ENCODE results near the gene CUZD1.

The CUZD1 gene

GRCh38 chr10:122855745-122856144 is 10.1 kb upstream of the CUZD1 start:
- H3K79me2 ChIP-seq (ENCODE audit: insufficient read depth, low read length): peaks cover 47% of the 10 kb centered on the region
- H3K36me3 ChIP-seq (ENCODE audit: insufficient read depth, low read length): peaks cover 41% of the 10 kb centered on the region
- no peak for DNase-seq
- no peak overlapping the region for H3K9ac ChIP-seq (ENCODE audit: low read depth, low read length)
- TF ChIP-seq CTCF (IDR thresholded peaks at IDR 0.05; ENCODE audit: borderline replicate concordance, extremely low read depth, low read length, poor library complexity, severe bottlenecking): no peak
- no peak for TF ChIP-seq EZH2 (IDR thresholded peaks at IDR 0.05; ENCODE audit: borderline replicate concordance, low read depth, low read length, severe bottlenecking)
- peaks cover 33% of the 10 kb centered on the region for H4K20me1 ChIP-seq (ENCODE audit: insufficient read depth, low read length)
- ATAC-seq (ENCODE audit: insufficient read depth, low read depth): no peak
- H3K4me1 ChIP-seq (ENCODE audit: insufficient read depth, low read length): peaks cover 13% of the 10 kb centered on the region
- no peak overlapping the region for H2AFZ ChIP-seq (ENCODE audit: low read depth, low read length)
- no peaks in the 10 kb centered on the region for H3K27me3 ChIP-seq (ENCODE audit: insufficient read depth, low read length, poor library complexity)
- H3K9me3 ChIP-seq (ENCODE audit: insufficient read depth, low read length, severe bottlenecking): no peaks in the 10 kb centered on the region
- no peak overlapping the region for H3K4me2 ChIP-seq (ENCODE audit: insufficient read depth, low read length)
- H3K4me3 ChIP-seq (ENCODE audit: low read depth in 1 of 2, low read length in 2 of 2): no peak overlapping the region
- no peak overlapping the region for H3K27ac ChIP-seq (ENCODE audit: low read length)

GRCh38 chr10:122854648-122855047 is 9.0 kb upstream of the CUZD1 start:
- H2AFZ ChIP-seq (ENCODE audit: low read depth, low read length): no peak overlapping the region
- H3K27ac ChIP-seq (ENCODE audit: low read length): no peak overlapping the region
- DNase-seq (no peak), ATAC-seq (ENCODE audit: insufficient read depth, low read depth) (no peak)
- no peaks in the 10 kb centered on the region for H3K27me3 ChIP-seq (ENCODE audit: insufficient read depth, low read length, poor library complexity)
- H3K4me1 ChIP-seq (ENCODE audit: insufficient read depth, low read length): peaks cover 17% of the 10 kb centered on the region
- H3K36me3 ChIP-seq (ENCODE audit: insufficient read depth, low read length): peaks cover 48% of the 10 kb centered on the region
- no peak overlapping the region for H3K4me3 ChIP-seq (ENCODE audit: low read depth in 1 of 2, low read length in 2 of 2)
- peaks cover 29% of the 10 kb centered on the region for H4K20me1 ChIP-seq (ENCODE audit: insufficient read depth, low read length)
- H3K9me3 ChIP-seq (ENCODE audit: insufficient read depth, low read length, severe bottlenecking): no peaks in the 10 kb centered on the region
- no peak overlapping the region for H3K4me2 ChIP-seq (ENCODE audit: insufficient read depth, low read length)
- no peak overlapping the region for H3K9ac ChIP-seq (ENCODE audit: low read depth, low read length)
- TF ChIP-seq CTCF (IDR thresholded peaks at IDR 0.05; ENCODE audit: borderline replicate concordance, extremely low read depth, low read length, poor library complexity, severe bottlenecking) (no peak), EZH2 (IDR thresholded peaks at IDR 0.05; ENCODE audit: borderline replicate concordance, low read depth, low read length, severe bottlenecking) (no peak)
- H3K79me2 ChIP-seq (ENCODE audit: insufficient read depth, low read length): peaks cover 37% of the 10 kb centered on the region

- Histone ChIP-seq H3K79me2 (ENCODE audit: insufficient read depth, low read length) (peaks cover 29% of the 10 kb centered on the region), H3K9me3 (ENCODE audit: insufficient read depth, low read length, severe bottlenecking) (no peaks in the 10 kb centered on the region), H4K20me1 (ENCODE audit: insufficient read depth, low read length) (peaks cover 22% of the 10 kb centered on the region), H2AFZ (ENCODE audit: low read depth, low read length) (no peak overlapping the region), H3K27me3 (ENCODE audit: insufficient read depth, low read length, poor library complexity) (no peaks in the 10 kb centered on the region), H3K27ac (ENCODE audit: low read length) (peak overlapping the region; percentile 21; the same call in 1 of the 2 replicates), H3K4me3 (ENCODE audit: low read depth in 1 of 2, low read length in 2 of 2) (no peak overlapping the region), H3K4me2 (ENCODE audit: insufficient read depth, low read length) (no peak overlapping the region), H3K36me3 (ENCODE audit: insufficient read depth, low read length) (peaks cover 44% of the 10 kb centered on the region), H3K9ac (ENCODE audit: low read depth, low read length) (no peak overlapping the region), H3K4me1 (ENCODE audit: insufficient read depth, low read length) (peaks cover 24% of the 10 kb centered on the region)
- DNase-seq: peak; percentile 44
- ATAC-seq (ENCODE audit: insufficient read depth, low read depth): peak; percentile 91
- TF ChIP-seq EZH2 (IDR thresholded peaks at IDR 0.05; ENCODE audit: borderline replicate concordance, low read depth, low read length, severe bottlenecking): no peak
- TF ChIP-seq CTCF (IDR thresholded peaks at IDR 0.05; ENCODE audit: borderline replicate concordance, extremely low read depth, low read length, poor library complexity, severe bottlenecking): no peak
Measured at GRCh38 chr10:122853665-122854313, 8.1 kb upstream of the CUZD1 start.
